PFSK-1 (cell line): ENCODE data around the gene GATB. TPM values are rescaled to one million over a fixed set of nuclear protein-coding genes. Genes with fewer than 3 reads are reported as not detected.
A peak's percentile ranks its signal among the peaks of the same experiment; 100 is the strongest.

Experiments
- FOXP2 ChIP-seq: optimal IDR thresholded peaks from 2 replicates; pipeline ENCODE3; 2011; ENCODE audit warnings: borderline replicate concordance, control low read depth, inconsistent platforms; ENCODE audit not compliant: insufficient read depth; ENCODE audit errors: extremely low read length, extremely low read depth
- POLR2AphosphoS5 ChIP-seq: IDR thresholded peaks from 2 replicates; pipeline ENCODE4 v1.6.1; 2012; ENCODE audit warnings: low read depth, mild to moderate bottlenecking, control low read depth, low read length, moderate library complexity
- REST ChIP-seq, 2 experiments: IDR thresholded peaks; 2 replicates each; pipeline versions ENCODE4 v1.6.1 to v1.8.0; 2011 to 2012; ENCODE audit warnings: low read depth in 2 of 2, low read length in 2 of 2, control low read depth in 1 of 2, inconsistent platforms in 1 of 2, mild to moderate bottlenecking in 1 of 2, moderate library complexity in 1 of 2; ENCODE audit not compliant: insufficient read depth in 1 of 2
- SIN3A ChIP-seq: IDR thresholded peaks from 2 replicates; pipeline ENCODE4 v1.6.1; 2012; ENCODE audit warnings: mild to moderate bottlenecking, low read length, moderate library complexity, borderline replicate concordance; ENCODE audit not compliant: insufficient read depth
- TAF1 ChIP-seq: IDR thresholded peaks from 2 replicates; pipeline ENCODE4 v1.6.1; 2012; ENCODE audit warnings: low read length, control low read depth, borderline replicate concordance; ENCODE audit not compliant: insufficient read depth
- polyA plus RNA-seq: library from polyadenylated mRNA; unstranded; fragments of >200 nt; gene quantifications from one replicate; pipeline ENCODE4 v1.2.1, GENCODE V29; 2012; ENCODE audit warnings: low read depth, missing spikeins; ENCODE audit not compliant: insufficient read length

Gene GATB
- polyA plus RNA-seq = 13.7 TPM

DNA sequence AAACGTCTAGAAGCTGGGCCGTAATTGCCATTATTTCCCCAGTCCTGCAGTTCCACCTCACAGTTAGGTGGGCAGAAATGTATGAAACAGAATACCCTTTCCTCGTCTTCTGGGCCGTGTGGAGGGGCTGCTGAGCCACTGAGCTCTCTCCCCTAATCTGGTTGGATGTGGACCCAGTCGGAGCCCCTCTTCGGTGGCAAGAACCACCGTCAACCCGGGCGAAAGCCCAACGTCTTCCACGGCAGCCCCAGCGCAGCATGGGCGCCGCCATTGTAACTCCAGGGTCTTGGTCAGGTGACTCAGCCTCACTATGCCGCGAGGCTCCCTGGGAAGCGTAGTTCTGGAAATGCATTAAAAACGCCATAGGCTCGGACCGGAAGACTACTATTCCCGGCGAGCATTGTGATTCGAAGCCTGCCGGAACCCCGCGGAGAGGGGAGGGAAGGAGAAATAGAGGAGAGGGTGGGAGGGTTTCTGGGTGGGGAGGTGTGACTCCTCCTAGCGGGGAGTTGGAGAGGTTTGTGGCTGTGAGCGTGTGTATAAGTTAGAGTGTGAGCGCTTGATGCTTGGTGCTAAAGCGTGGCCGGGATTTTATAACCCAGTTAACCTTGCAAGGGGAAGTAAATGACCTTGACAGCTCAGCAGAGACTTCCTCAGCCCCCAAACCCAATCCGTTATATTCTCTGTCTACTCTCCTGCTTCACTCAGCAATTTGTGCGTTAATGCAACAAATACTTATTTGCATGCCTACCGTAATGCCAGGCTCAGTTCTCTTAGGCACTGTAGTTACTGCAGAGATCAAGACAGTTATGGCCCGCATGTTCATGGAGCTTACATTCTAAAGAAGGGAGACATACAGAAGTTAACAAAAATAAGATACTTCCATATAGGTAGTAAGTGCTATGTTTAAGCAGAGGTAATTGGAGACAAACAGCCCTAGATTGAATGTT, at the start of gene GATB:
TSS of gene GATB (minus strand) at position 296 of the 950 bp plus-strand sequence. CDS start at position 271, 25 bp downstream.
- TF ChIP-seq FOXP2 (no peak), SIN3A (peak; percentile 69; the same call in 1 of the 2 replicates), TAF1 (peak; percentile 80; the same call in 1 of the 2 replicates), POLR2AphosphoS5 (peak; percentile 78), REST (IDR thresholded peaks at IDR 0.05; ENCODE audit: insufficient read depth in 1 of 2, low read depth in 2 of 2, low read length in 2 of 2) (0 out of 4 replicates have a peak, but pooled peaks of 1 of the 2 experiments have one; percentile 34)

DNA sequence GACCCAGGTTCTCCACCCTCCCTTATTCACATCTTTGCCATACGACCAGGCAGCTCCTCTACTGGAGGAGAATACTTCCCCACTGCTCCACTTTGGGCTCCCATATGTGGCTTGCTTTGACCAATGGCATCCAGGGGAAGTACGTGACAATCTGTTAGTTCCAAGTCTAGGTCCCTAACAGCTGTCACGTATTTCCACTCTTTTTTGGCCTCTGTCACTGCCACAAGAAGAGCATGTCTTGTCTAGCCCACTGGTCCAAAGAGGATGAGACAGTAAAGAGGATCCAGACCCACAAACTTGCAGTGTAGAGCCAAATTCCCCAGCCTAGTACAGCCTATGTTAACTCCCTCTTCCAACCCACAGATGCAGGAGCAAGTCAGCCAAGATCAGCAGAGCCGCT, 49.7 kb upstream of the GATB start:
- TF ChIP-seq REST (IDR thresholded peaks at IDR 0.05; ENCODE audit: insufficient read depth in 1 of 2, low read depth in 2 of 2, low read length in 2 of 2) (no peak), FOXP2 (no peak), POLR2AphosphoS5 (no peak), SIN3A (no peak), TAF1 (no peak)

DNA sequence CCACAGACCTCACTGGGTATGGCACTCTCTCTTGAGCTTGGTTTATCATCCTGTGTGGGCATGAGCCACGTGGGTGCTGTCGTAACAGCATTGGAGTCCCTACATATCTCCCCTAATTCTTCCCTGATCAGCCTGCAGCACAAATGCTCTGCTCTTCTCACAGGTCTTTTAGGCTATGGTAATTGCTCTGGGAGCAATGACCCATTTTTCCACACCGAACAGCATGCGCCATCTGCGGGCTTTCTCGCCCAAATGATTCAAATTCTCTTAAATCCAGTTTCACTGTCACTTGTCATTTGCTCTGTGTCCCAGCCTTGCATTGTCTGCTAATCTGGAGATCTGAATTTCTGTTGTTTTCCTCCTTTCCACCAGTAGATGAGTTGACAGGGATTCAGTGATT, 48.9 kb upstream of the GATB start:
- TF ChIP-seq TAF1 (no peak), REST (IDR thresholded peaks at IDR 0.05; ENCODE audit: insufficient read depth in 1 of 2, low read depth in 2 of 2, low read length in 2 of 2) (no peak), POLR2AphosphoS5 (no peak), SIN3A (no peak), FOXP2 (no peak)

DNA sequence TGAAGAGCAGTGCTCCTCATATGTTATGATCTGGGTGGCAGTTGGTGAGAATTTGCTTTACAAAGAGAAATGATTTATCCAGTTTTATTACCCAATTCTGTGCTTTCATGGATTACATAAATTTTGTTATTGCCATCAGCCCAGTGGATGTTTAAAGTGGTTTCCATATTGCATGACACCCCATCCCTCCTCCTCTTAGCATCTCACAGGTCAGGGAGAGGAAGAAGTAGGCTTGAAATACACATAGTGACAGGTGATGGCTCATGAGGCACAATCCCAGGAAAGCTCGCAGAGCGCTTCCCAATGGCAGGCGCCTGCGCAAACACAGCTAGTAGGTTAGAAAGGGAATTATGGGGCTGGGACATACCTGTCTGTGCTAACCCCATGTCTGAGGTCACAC, 47.7 kb upstream of the GATB start:
- TF ChIP-seq REST (IDR thresholded peaks at IDR 0.05; ENCODE audit: insufficient read depth in 1 of 2, low read depth in 2 of 2, low read length in 2 of 2) = no peak
- TF ChIP-seq TAF1 = no peak
- TF ChIP-seq FOXP2 = no peak
- TF ChIP-seq POLR2AphosphoS5 = no peak
- no peak for TF ChIP-seq SIN3A
